Mucosa of stomach (tissue), 1 donor: Measurements from ENCODE around the gene GPR155.

Experiments
- H3K27me3 ChIP-seq: one replicate; pipeline ENCODE4 v1.7.0; 2013; ENCODE audit warnings: mild to moderate bottlenecking, low read length; ENCODE audit not compliant: control insufficient read depth, insufficient read depth
- H3K36me3 ChIP-seq: one replicate; pipeline ENCODE4 v1.7.0; 2013; ENCODE audit warnings: low read length; ENCODE audit not compliant: control insufficient read depth, insufficient read depth
- H3K4me1 ChIP-seq: one replicate; pipeline ENCODE4 v1.7.0; 2013; ENCODE audit warnings: mild to moderate bottlenecking, low read length; ENCODE audit not compliant: control insufficient read depth, insufficient read depth
- H3K4me3 ChIP-seq: one replicate; pipeline ENCODE4 v1.7.0; 2013; ENCODE audit warnings: low read length
- H3K9ac ChIP-seq: one replicate; pipeline ENCODE4 v1.7.0; 2013; ENCODE audit warnings: mild to moderate bottlenecking, low read length, moderate library complexity
- H3K9me3 ChIP-seq: one replicate; pipeline ENCODE4 v1.7.0; 2013; ENCODE audit warnings: mild to moderate bottlenecking, low read length, moderate library complexity; ENCODE audit not compliant: control insufficient read depth
- donor health status: Pancreatic carcinoma.

Gene GPR155

GRCh38 chr2:174385201-174385600, 101.6 kb downstream of the GPR155 start:
- Histone ChIP-seq H3K9ac (no peak overlapping the region), H3K36me3 (no peaks in the 10 kb centered on the region), H3K27me3 (no peaks in the 10 kb centered on the region), H3K4me1 (no peaks in the 10 kb centered on the region), H3K4me3 (no peak overlapping the region), H3K9me3 (no peaks in the 10 kb centered on the region)

DNA sequence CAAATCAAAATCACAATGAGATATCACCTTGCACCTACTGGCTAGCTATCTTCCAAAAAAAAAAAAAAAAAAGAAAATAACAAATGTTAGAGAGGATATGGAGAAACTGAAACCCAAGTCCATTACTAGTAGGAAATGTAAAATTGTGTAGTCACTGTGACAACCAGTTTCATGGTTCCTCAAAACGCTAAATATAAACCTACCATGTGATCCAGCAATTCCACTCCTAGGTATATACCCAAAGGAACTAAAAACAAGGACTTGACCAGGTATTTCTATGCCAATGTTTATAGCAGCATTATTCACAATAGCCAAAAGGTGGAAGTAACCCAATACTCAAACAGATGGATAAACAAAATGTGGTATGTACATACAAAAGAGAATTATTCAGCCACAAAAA, 103.0 kb downstream of the GPR155 start:
- no peaks in the 10 kb centered on the region for H3K4me1 ChIP-seq
- no peaks in the 10 kb centered on the region for H3K9me3 ChIP-seq
- H3K9ac ChIP-seq: no peak overlapping the region
- H3K36me3 ChIP-seq: no peaks in the 10 kb centered on the region
- no peaks in the 10 kb centered on the region for H3K27me3 ChIP-seq
- no peak overlapping the region for H3K4me3 ChIP-seq
